A549 (cell line): Measurements from ENCODE around the gene BID.

ENCODE experiments used
- CEBPB ChIP-seq, 2 experiments: fragments of >200 bp in 1 of 2; sonication (Bioruptor Twin) in 1 of 2; formaldehyde crosslinking in 1 of 2; IDR thresholded peaks; 2 replicates each; pipeline ENCODE4 v1.6.1; 2012 to 2016
- EP300 ChIP-seq, 2 experiments: fragments of >200 bp; sonication (Bioruptor Twin); formaldehyde crosslinking; IDR thresholded peaks; 2 replicates in 1 of 2; 3 replicates in 1 of 2; pipeline ENCODE4 v1.6.1; 2016 to 2017
- POLR2AphosphoS2 ChIP-seq: conservative IDR thresholded peaks from 2 replicates; pipeline ENCODE4 v1.6.1; 2012; ENCODE audit warnings: low read length, improper control_type of control experiment, inconsistent platforms
- TF ChIP-seq, protein P1 (sequence below): fragments of >200 bp; sonication (Bioruptor Twin); formaldehyde crosslinking; IDR thresholded peaks from 3 replicates; pipeline ENCODE4 v1.5.1; 2016
- TF ChIP-seq, protein P2 (sequence below): fragments of 250-450 bp; sonication (Bioruptor Pico); IDR thresholded peaks from 2 replicates; pipeline ENCODE4 v1.5.0; 2021; ENCODE audit warnings: mild to moderate bottlenecking, moderate library complexity, borderline replicate concordance

DNA sequence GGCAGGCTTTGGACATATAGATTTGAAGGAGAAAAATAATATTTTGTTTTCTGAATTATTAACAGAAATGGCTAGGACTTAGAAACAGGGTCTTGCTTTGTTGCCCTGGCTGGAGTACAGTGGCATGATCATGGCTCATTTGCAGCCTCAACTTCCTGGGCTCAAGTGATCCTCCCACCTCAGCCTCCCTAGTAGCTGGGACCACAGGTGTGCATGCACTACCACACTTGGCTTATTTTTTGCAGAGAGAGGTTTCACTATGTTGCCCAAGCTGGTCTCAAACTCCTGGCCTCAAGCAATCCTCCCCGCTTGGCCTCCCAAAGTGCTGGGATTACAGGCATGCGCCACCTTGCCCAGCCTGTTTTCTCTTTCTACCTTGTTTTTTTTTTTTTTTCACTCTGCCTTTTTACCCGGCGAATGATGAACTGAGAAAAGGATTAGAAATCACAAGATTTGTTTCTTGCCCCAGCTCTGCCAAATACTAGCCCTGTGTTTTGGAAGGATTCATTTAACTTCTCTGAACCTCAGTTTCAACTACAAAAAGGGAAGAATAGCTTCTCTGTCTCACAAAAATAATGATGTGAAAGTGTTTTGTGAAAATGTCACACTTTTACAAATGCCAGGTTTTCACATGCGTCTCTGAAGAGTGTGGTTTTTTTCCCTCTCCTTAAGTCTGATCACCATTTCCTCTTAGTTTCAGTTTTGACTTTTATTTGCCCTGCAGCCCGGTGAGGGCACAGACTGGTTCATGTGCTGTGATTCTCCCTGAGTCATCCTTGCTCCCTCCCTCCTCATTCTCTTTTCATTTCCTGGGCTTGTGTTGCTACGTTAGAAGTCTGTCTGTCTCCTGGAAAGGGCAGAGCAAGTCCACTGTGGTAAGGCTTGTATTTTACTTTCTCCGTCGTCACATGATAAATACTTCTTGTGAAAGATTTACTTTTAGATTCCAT lies 68.0 kb downstream of the BID start:
- TF ChIP-seq, protein P1, sequence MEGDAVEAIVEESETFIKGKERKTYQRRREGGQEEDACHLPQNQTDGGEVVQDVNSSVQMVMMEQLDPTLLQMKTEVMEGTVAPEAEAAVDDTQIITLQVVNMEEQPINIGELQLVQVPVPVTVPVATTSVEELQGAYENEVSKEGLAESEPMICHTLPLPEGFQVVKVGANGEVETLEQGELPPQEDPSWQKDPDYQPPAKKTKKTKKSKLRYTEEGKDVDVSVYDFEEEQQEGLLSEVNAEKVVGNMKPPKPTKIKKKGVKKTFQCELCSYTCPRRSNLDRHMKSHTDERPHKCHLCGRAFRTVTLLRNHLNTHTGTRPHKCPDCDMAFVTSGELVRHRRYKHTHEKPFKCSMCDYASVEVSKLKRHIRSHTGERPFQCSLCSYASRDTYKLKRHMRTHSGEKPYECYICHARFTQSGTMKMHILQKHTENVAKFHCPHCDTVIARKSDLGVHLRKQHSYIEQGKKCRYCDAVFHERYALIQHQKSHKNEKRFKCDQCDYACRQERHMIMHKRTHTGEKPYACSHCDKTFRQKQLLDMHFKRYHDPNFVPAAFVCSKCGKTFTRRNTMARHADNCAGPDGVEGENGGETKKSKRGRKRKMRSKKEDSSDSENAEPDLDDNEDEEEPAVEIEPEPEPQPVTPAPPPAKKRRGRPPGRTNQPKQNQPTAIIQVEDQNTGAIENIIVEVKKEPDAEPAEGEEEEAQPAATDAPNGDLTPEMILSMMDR: no peak
- TF ChIP-seq CEBPB (IDR thresholded peaks at IDR 0.05) (no peak), EP300 (IDR thresholded peaks at IDR 0.05) (no peak), POLR2AphosphoS2 (no peak)
- TF ChIP-seq, protein P2, sequence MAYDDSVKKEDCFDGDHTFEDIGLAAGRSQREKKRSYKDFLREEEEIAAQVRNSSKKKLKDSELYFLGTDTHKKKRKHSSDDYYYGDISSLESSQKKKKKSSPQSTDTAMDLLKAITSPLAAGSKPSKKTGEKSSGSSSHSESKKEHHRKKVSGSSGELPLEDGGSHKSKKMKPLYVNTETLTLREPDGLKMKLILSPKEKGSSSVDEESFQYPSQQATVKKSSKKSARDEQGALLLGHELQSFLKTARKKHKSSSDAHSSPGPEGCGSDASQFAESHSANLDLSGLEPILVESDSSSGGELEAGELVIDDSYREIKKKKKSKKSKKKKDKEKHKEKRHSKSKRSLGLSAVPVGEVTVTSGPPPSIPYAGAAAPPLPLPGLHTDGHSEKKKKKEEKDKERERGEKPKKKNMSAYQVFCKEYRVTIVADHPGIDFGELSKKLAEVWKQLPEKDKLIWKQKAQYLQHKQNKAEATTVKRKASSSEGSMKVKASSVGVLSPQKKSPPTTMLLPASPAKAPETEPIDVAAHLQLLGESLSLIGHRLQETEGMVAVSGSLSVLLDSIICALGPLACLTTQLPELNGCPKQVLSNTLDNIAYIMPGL (CRISPR knock-in tag): no peak
